ENCODE measurements around the gene PDHX.

Gene PDHX

GRCh38 chr11:35033011-35033410 is 116.6 kb downstream of the PDHX start:
- peaks cover 5% of the 10 kb centered on the region for H3K27me3 Mint-ChIP-seq
- ATAC-seq = no peak
- H3K4me3 Mint-ChIP-seq = no peak overlapping the region
- H3K27ac Mint-ChIP-seq = peak overlapping the region in 1 of 2 donors; percentile 14
- peaks cover 62% of the 10 kb centered on the region for H3K4me1 Mint-ChIP-seq
- H3K9me3 Mint-ChIP-seq = peaks cover 20 to 21% of the 10 kb centered on the region in 2 donors
- DNase-seq = no peak

GRCh38 chr11:35034401-35034800 is 118.0 kb downstream of the PDHX start:
- H3K4me3 Mint-ChIP-seq = no peak overlapping the region
- peaks cover 7% of the 10 kb centered on the region for H3K27me3 Mint-ChIP-seq
- peaks cover 18 to 21% of the 10 kb centered on the region in 2 donors for H3K9me3 Mint-ChIP-seq
- DNase-seq = no peak
- no peak for ATAC-seq
- H3K27ac Mint-ChIP-seq = no peak overlapping the region
- H3K4me1 Mint-ChIP-seq = peaks cover 71% of the 10 kb centered on the region

- Mint-ChIP-seq H3K4me1 (peaks cover 71% of the 10 kb centered on the region), H3K27ac (no peak overlapping the region), H3K9me3 (peaks cover 18 to 21% of the 10 kb centered on the region in 2 donors), H3K4me3 (no peak overlapping the region), H3K27me3 (peaks cover 7% of the 10 kb centered on the region)
- ATAC-seq (no peak), DNase-seq (no peak)
Measured at GRCh38 chr11:35035894-35036408, 119.5 kb downstream of the PDHX start.

- Mint-ChIP-seq H3K4me1 (peaks cover 74% of the 10 kb centered on the region), H3K9me3 (peaks cover 18 to 21% of the 10 kb centered on the region in 2 donors), H3K27me3 (peaks cover 7% of the 10 kb centered on the region), H3K27ac (no peak overlapping the region), H3K4me3 (no peak overlapping the region)
- DNase-seq (peak; percentile 24 to 54), ATAC-seq (peak; percentile 62)
Measured at GRCh38 chr11:35036639-35037038, 120.2 kb downstream of the PDHX start.

- ATAC-seq = peak; percentile 36
- Mint-ChIP-seq H3K27me3 (peaks cover 7% of the 10 kb centered on the region), H3K27ac (peak overlapping the region in 1 of 2 donors; percentile 15), H3K9me3 (peaks cover 16 to 18% of the 10 kb centered on the region in 2 donors), H3K4me1 (peaks cover 71% of the 10 kb centered on the region), H3K4me3 (no peak overlapping the region)
- DNase-seq = peak in 1 of 2 donors; percentile 35
Measured at GRCh38 chr11:35038211-35038928, 122.0 kb downstream of the PDHX start.

- H3K27ac Mint-ChIP-seq = peak overlapping the region in 1 of 2 donors; percentile 81
Measured at GRCh38 chr11:35039076-35039475, 122.7 kb downstream of the PDHX start.

GRCh38 chr11:35040221-35040942 is 124.0 kb downstream of the PDHX start:
- peak; percentile 96 for ATAC-seq
- DNase-seq = peak; percentile 64 to 75
- Mint-ChIP-seq H3K4me3 (peak overlapping the region; percentile 58 to 69), H3K9me3 (peaks cover 10 to 11% of the 10 kb centered on the region in 2 donors), H3K27me3 (peaks cover 7% of the 10 kb centered on the region), H3K27ac (peak overlapping the region; percentile 81 to 95), H3K4me1 (peaks cover 70% of the 10 kb centered on the region)

More at GRCh38 chr11:35039076-35039475, 122.7 kb downstream of the PDHX start:
- peaks cover 7% of the 10 kb centered on the region for H3K27me3 Mint-ChIP-seq
- H3K4me3 Mint-ChIP-seq = no peak overlapping the region
- peaks cover 64% of the 10 kb centered on the region for H3K4me1 Mint-ChIP-seq
- ATAC-seq (no peak), DNase-seq (no peak)
- peaks cover 14 to 15% of the 10 kb centered on the region in 2 donors for H3K9me3 Mint-ChIP-seq

- H3K4me3 Mint-ChIP-seq = peak overlapping the region in 1 of 2 donors; percentile 4
- H3K4me1 Mint-ChIP-seq = peaks cover 73% of the 10 kb centered on the region
- H3K27me3 Mint-ChIP-seq = peaks cover 7% of the 10 kb centered on the region
- H3K9me3 Mint-ChIP-seq = peaks cover 6% of the 10 kb centered on the region in 2 donors
- ATAC-seq (no peak), DNase-seq (no peak)
- H3K27ac Mint-ChIP-seq = no peak overlapping the region
Measured at GRCh38 chr11:35041070-35041554, 124.7 kb downstream of the PDHX start.

- ATAC-seq (no peak), DNase-seq (no peak)
- H3K9me3 Mint-ChIP-seq = peaks cover 6% of the 10 kb centered on the region in 2 donors
- no peak overlapping the region for H3K4me3 Mint-ChIP-seq
- peaks cover 72% of the 10 kb centered on the region for H3K4me1 Mint-ChIP-seq
- no peak overlapping the region for H3K27ac Mint-ChIP-seq
- peaks cover 7% of the 10 kb centered on the region for H3K27me3 Mint-ChIP-seq
Measured at GRCh38 chr11:35042224-35042623, 125.8 kb downstream of the PDHX start.

- H3K27ac Mint-ChIP-seq = no peak overlapping the region
- peaks cover 73% of the 10 kb centered on the region for H3K4me1 Mint-ChIP-seq
- H3K4me3 Mint-ChIP-seq = no peak overlapping the region
- DNase-seq = no peak
- peaks cover 3% of the 10 kb centered on the region for H3K27me3 Mint-ChIP-seq
- H3K9me3 Mint-ChIP-seq = peaks cover 3% of the 10 kb centered on the region in 2 donors
- ATAC-seq = no peak
Measured at GRCh38 chr11:35042913-35043312, 126.5 kb downstream of the PDHX start.

GRCh38 chr11:35043936-35044335 is 127.5 kb downstream of the PDHX start:
- Mint-ChIP-seq H3K27ac (no peak overlapping the region), H3K4me1 (peaks cover 78% of the 10 kb centered on the region), H3K27me3 (no peaks in the 10 kb centered on the region), H3K9me3 (peaks cover 9 to 12% of the 10 kb centered on the region in 2 donors), H3K4me3 (no peak overlapping the region)
- no peak for ATAC-seq
- no peak for DNase-seq

GRCh38 chr11:35045236-35045820 is 128.9 kb downstream of the PDHX start:
- peak overlapping the region; percentile 73 to 84 for H3K4me3 Mint-ChIP-seq
- H3K9me3 Mint-ChIP-seq = peaks cover 16 to 18% of the 10 kb centered on the region in 2 donors
- ATAC-seq (peak; percentile 84), DNase-seq (peak; percentile 42 to 64)
- H3K27ac Mint-ChIP-seq = peak overlapping the region; percentile 82 to 95
- H3K27me3 Mint-ChIP-seq = no peaks in the 10 kb centered on the region
- peaks cover 80% of the 10 kb centered on the region for H3K4me1 Mint-ChIP-seq

Data from stimulated activated naive CD8-positive, alpha-beta T cell treated with anti-CD3 and anti-CD28 coated beads, Interleukin-15, amount 100 ng/mL, for 72 hours (primary cell).